Activated naive CD4-positive, alpha-beta T cell treated with anti-CD3 and anti-CD28 coated beads, Interleukin-2, amount 10 ng/mL, durations not matched to agents 7 days and 5 days (primary cell): ENCODE data around the gene MAP4K4.
A peak's percentile ranks its signal among the peaks of the same experiment; 100 is the strongest.

Experiments used
- CTCF ChIA-PET: fragments of 350-600 bp; sonication (Branson Sonifier 250); formaldehyde crosslinking; loops from one replicate; lab custom pipeline; 2021; ENCODE audit warnings: antibody characterized with exemption; lab: Charles Lee
- DNase-seq: peaks from one replicate; pipeline ENCODE4 v3.0.0-alpha.2; 2020
- H3K27ac Mint-ChIP-seq: one replicate; pipeline ENCODE4 v1.8.0; 2021; ENCODE audit warnings: mild to moderate bottlenecking, moderate library complexity, mixed read lengths
- H3K27me3 Mint-ChIP-seq: one replicate; pipeline ENCODE4 v1.8.0; 2021; ENCODE audit warnings: mild to moderate bottlenecking, mixed read lengths
- H3K36me3 Mint-ChIP-seq: one replicate; pipeline ENCODE4 v1.8.0; 2021; ENCODE audit warnings: mixed read lengths
- H3K4me1 Mint-ChIP-seq: one replicate; pipeline ENCODE4 v1.8.0; 2021; ENCODE audit warnings: mixed read lengths
- H3K4me3 Mint-ChIP-seq: one replicate; pipeline ENCODE4 v1.8.0; 2021; ENCODE audit warnings: mild to moderate bottlenecking, moderate library complexity, mixed read lengths
- H3K9me3 Mint-ChIP-seq: one replicate; pipeline ENCODE4 v1.8.0; 2021; ENCODE audit warnings: mixed read lengths

The MAP4K4 gene

GRCh38 chr2:101699755-101700461 lies 2.4 kb downstream of the MAP4K4 start:
- Mint-ChIP-seq H3K27ac (no peak overlapping the region), H3K36me3 (peaks cover 27% of the 10 kb centered on the region), H3K27me3 (no peaks in the 10 kb centered on the region), H3K9me3 (no peaks in the 10 kb centered on the region), H3K4me1 (peaks cover 37% of the 10 kb centered on the region), H3K4me3 (no peak overlapping the region)
- no peak for DNase-seq
- CTCF ChIA-PET, result interaction anchor here (0.6 to 3.1 kb wide), 5 partner anchors 11 to 358 kb away, joined by 3 to 23 read pairs (median 5); no protein-coding TSS in a partner anchor

- peaks cover 40% of the 10 kb centered on the region for H3K36me3 Mint-ChIP-seq
These were observed 6.5 kb downstream of the MAP4K4 start for GRCh38 chr2:101704046-101704466.

DNA sequence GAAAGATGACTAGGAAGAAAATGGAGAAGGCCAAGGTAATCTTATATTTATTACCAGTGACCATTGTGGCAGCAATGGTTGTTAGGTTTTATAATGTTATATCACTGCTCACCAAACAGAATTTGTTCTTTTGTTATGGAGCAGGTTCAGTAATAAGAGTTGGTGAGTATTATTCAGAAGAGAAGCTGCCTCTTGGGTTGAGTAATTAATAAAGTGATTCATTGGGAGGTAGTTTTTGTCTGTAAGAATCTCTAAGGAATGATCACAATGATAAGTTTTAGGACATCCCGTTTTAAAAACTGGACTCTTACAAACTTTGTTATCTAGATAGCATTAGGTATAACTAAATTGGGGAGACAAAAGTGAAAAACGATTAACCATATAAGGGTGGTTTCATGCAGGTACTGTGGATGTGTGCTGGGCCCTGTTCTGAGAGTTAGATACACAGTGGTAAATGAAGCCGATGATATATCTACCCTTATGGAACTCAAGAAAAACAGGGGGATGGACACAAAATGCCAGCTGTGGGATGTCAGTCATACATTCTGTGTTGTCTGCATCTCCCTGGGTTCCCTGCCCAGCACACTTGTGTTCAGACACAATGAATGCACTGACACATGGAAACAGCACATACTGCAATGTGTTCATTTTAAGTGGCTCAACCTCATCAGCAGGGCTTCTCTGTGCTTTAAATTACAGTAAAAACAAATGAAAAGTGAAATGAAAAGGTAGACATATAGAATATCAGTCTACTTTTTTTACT lies 7.5 kb downstream of the MAP4K4 start:
- peak overlapping the region; percentile 70 for H3K4me3 Mint-ChIP-seq
- no peaks in the 10 kb centered on the region for H3K27me3 Mint-ChIP-seq
- H3K36me3 Mint-ChIP-seq, result peaks cover 44% of the 10 kb centered on the region
- H3K9me3 Mint-ChIP-seq, result no peaks in the 10 kb centered on the region
- peaks cover 77% of the 10 kb centered on the region for H3K4me1 Mint-ChIP-seq
- CTCF ChIA-PET, result interaction anchor here (1.3 to 1.5 kb wide), 3 partner anchors 14 to 24 kb away, joined by 4 to 5 read pairs (median 4); no protein-coding TSS in a partner anchor
- peak overlapping the region; percentile 98 for H3K27ac Mint-ChIP-seq
- no peak for DNase-seq

More at GRCh38 chr2:101704046-101704466, 6.5 kb downstream of the MAP4K4 start:
- Mint-ChIP-seq H3K27ac (peak overlapping the region; percentile 98), H3K9me3 (no peaks in the 10 kb centered on the region), H3K4me3 (peak overlapping the region; percentile 70), H3K27me3 (no peaks in the 10 kb centered on the region), H3K4me1 (peaks cover 69% of the 10 kb centered on the region)
- DNase-seq, result peak; percentile 59
- CTCF ChIA-PET, result interaction anchor here (1.3 to 1.5 kb wide), 2 partner anchors 14 to 25 kb away, joined by 4 read pairs; no protein-coding TSS in a partner anchor

GRCh38 chr2:101706121-101706818 lies 8.8 kb downstream of the MAP4K4 start:
- Mint-ChIP-seq H3K4me1 (peaks cover 89% of the 10 kb centered on the region), H3K27me3 (no peaks in the 10 kb centered on the region), H3K36me3 (peaks cover 39% of the 10 kb centered on the region), H3K4me3 (peak overlapping the region; percentile 21), H3K27ac (peak overlapping the region; percentile 80), H3K9me3 (no peaks in the 10 kb centered on the region)
- no peak for DNase-seq
- CTCF ChIA-PET, result interaction anchor here (0.6 to 1.5 kb wide), 3 partner anchors 20 to 118 kb away, joined by 3 to 5 read pairs (median 3); no protein-coding TSS in a partner anchor

- no peaks in the 10 kb centered on the region for H3K27me3 Mint-ChIP-seq
- H3K9me3 Mint-ChIP-seq, result no peaks in the 10 kb centered on the region
- H3K27ac Mint-ChIP-seq, result peak overlapping the region; percentile 80
- H3K4me1 Mint-ChIP-seq, result peaks cover 93% of the 10 kb centered on the region
- DNase-seq, result peak; percentile 42
- H3K36me3 Mint-ChIP-seq, result peaks cover 36% of the 10 kb centered on the region
- CTCF ChIA-PET, result interaction anchor here (0.8 to 1.5 kb wide), 2 partner anchors 19 to 117 kb away, joined by 3 to 5 read pairs; no protein-coding TSS in a partner anchor
- peak overlapping the region; percentile 21 for H3K4me3 Mint-ChIP-seq
These were observed 9.3 kb downstream of the MAP4K4 start for GRCh38 chr2:101706819-101707177.

- CTCF ChIA-PET, result interaction anchor here (1.0 to 2.6 kb wide), 4 partner anchors 9 to 112 kb away, joined by 3 to 16 read pairs (median 4); no protein-coding TSS in a partner anchor
- DNase-seq, result no peak
- H3K4me3 Mint-ChIP-seq, result no peak overlapping the region
These were observed 12.5 kb downstream of the MAP4K4 start for GRCh38 chr2:101710036-101710435.

DNA sequence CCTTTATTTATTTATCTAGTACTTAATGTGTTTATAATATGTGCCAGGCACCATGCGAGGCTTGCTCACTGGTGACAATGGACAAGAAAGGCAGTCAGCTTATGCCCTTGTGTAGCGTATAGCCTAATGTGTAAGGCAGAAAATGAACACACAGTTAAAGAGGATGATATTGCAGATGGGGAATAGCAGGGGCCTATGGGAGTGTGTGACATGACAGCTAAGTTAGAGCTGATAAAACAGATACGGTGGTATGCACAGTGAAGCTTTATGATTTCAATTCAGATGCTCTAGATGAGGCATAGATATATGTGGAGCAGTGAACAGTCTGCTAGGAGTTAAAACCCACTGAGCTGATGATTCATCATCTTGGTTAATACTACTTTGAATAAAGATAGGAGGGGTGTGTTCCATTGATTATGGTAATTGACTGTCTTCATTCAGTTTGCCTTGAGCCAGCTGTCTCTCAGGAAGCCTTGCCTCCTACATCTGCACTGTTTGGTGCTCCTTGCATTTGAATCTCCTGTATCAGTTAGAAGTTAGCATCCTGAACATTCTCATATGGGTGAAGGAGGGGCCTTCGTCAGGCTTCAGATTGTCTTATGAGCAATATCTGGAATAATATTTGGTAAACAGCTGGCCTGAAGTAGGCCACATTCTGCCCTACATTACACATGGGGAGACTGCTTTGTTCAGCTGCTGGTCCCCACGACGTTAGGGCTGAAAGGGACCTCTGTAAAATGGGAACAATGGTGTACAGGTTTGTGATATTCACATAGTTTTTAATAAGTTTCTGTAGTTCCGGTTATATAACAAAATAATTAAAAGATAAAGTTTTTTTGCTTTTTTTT lies 13.2 kb downstream of the MAP4K4 start:
- no peaks in the 10 kb centered on the region for H3K27me3 Mint-ChIP-seq
- H3K4me1 Mint-ChIP-seq, result peaks cover 75% of the 10 kb centered on the region
- H3K27ac Mint-ChIP-seq, result peak overlapping the region; percentile 60
- no peak overlapping the region for H3K4me3 Mint-ChIP-seq
- DNase-seq, result no peak
- peaks cover under 1% of the 10 kb centered on the region for H3K9me3 Mint-ChIP-seq
- H3K36me3 Mint-ChIP-seq, result peaks cover 31% of the 10 kb centered on the region
- CTCF ChIA-PET, result interaction anchor here (1.0 to 2.6 kb wide), 5 partner anchors 8 to 111 kb away, joined by 3 to 16 read pairs (median 3); no protein-coding TSS in a partner anchor

More at GRCh38 chr2:101710036-101710435, 12.5 kb downstream of the MAP4K4 start:
- H3K27ac Mint-ChIP-seq, result peak overlapping the region; percentile 60
- no peaks in the 10 kb centered on the region for H3K27me3 Mint-ChIP-seq
- H3K36me3 Mint-ChIP-seq, result peaks cover 28% of the 10 kb centered on the region
- H3K4me1 Mint-ChIP-seq, result peaks cover 78% of the 10 kb centered on the region
- H3K9me3 Mint-ChIP-seq, result no peaks in the 10 kb centered on the region

- H3K4me3 Mint-ChIP-seq, result no peak overlapping the region
- DNase-seq, result no peak
- H3K27ac Mint-ChIP-seq, result no peak overlapping the region
- CTCF ChIA-PET, result no interaction called here
- H3K36me3 Mint-ChIP-seq, result peaks cover 40% of the 10 kb centered on the region
- peaks cover 6% of the 10 kb centered on the region for H3K9me3 Mint-ChIP-seq
- peaks cover 75% of the 10 kb centered on the region for H3K4me1 Mint-ChIP-seq
- no peaks in the 10 kb centered on the region for H3K27me3 Mint-ChIP-seq
These were observed 16.6 kb downstream of the MAP4K4 start for GRCh38 chr2:101714118-101714517.

DNA sequence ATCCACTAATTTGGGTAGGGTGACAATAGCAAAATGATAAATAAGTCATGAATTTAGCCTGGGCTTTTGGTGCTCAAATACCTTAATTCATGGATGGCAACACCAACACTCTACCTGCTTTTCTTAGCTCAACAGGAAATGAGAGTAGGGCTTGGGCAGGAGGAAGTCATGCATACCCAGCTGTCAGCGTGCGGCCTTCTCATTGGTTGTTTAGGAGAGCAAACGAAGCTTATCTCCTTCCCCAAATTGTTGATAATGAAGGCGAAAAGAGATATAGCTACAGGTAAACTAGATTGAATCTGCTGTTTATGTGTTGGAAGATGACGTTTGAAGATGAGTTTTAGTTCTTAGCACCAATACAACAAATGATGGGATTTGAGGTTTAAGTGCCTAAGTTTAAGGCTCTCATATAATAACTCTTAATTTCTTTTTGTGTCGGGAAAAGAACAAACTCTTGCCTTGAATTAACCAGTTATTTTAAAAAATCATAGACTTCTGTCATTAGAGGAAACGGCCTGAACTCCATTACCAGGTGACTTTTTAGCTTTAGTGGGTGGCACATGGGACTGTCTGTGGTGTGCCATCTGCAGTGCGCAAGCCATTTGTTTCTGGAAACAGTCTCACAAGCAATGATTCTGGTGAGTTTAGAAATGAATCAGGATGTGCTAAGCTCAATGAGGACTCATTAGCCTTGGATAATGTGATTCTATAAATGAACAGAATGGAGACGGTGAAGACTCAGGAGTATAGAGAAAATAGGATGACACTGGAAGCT lies 19.8 kb downstream of the MAP4K4 start:
- H3K9me3 Mint-ChIP-seq, result peaks cover 6% of the 10 kb centered on the region
- DNase-seq, result peak; percentile 72
- H3K27me3 Mint-ChIP-seq, result no peaks in the 10 kb centered on the region
- H3K4me3 Mint-ChIP-seq, result peak overlapping the region; percentile 26
- H3K27ac Mint-ChIP-seq, result peak overlapping the region; percentile 92
- peaks cover 55% of the 10 kb centered on the region for H3K36me3 Mint-ChIP-seq
- CTCF ChIA-PET, result interaction anchor here (0.6 to 1.9 kb wide), 6 partner anchors 17 to 298 kb away, joined by 3 to 6 read pairs (median 4); no protein-coding TSS in a partner anchor
- peaks cover 79% of the 10 kb centered on the region for H3K4me1 Mint-ChIP-seq

DNA sequence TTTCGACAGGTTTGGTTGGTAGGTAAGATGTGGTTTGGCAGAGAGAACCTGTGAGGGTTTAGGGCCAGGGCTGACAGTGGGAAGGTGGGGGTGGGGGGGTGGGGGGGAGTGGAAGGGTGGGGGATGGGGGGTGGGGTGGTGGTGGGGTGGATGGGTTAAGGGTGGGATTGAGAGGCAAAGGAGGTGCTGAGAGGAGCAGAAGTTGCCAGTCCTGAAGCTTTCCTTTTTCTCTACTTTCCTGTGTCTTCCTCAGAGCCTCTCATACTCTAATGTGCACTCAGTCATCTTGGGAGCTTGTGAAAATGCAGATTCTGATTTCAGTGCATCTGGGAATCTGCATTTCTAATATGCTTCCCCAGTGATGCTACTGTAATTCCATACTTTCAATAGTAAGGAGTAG lies 21.0 kb downstream of the MAP4K4 start:
- Mint-ChIP-seq H3K27ac (peak overlapping the region; percentile 92), H3K36me3 (peaks cover 67% of the 10 kb centered on the region), H3K4me3 (no peak overlapping the region), H3K27me3 (no peaks in the 10 kb centered on the region), H3K9me3 (peaks cover 13% of the 10 kb centered on the region), H3K4me1 (peaks cover 89% of the 10 kb centered on the region)
- CTCF ChIA-PET, result interaction anchor here (1.0 to 1.9 kb wide), 9 partner anchors 8 to 275 kb away, joined by 3 to 6 read pairs (median 4); no protein-coding TSS in a partner anchor
- DNase-seq, result no peak

DNA sequence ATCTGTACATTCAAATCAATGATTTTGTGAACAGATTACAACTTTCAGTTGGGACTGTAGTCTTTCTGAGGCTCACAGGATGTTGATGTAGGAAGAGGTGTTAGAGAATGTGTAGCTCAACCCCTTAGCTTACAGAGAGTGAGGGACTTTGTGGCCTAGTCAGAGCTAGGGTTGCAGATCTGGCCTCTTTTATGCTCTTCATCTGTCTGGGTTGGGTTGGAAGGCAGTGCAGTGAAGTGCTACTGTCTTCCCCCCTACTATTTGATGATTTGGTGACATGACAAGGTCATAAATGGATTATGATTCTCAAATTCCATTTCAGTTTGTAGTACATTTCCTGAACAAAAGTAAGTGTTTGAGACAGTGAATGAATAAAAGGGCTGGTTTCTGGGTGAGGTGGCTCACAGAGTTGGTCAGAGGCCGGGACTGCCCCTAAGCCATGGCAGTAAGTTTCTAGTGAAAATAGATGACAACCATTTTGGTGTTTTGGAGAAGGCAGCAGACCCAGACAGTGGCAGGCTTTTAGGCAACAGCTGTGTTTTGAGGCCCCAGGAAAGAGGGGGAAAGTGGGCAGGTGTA lies 21.6 kb downstream of the MAP4K4 start:
- Mint-ChIP-seq H3K9me3 (peaks cover 18% of the 10 kb centered on the region), H3K4me3 (peak overlapping the region; percentile 13), H3K36me3 (peaks cover 71% of the 10 kb centered on the region), H3K27me3 (no peaks in the 10 kb centered on the region), H3K27ac (peak overlapping the region; percentile 92), H3K4me1 (peaks cover 90% of the 10 kb centered on the region)
- peak; percentile 56 for DNase-seq
- CTCF ChIA-PET, result interaction anchor here (1.0 to 1.9 kb wide), 9 partner anchors 9 to 276 kb away, joined by 3 to 6 read pairs (median 3); no protein-coding TSS in a partner anchor

DNA sequence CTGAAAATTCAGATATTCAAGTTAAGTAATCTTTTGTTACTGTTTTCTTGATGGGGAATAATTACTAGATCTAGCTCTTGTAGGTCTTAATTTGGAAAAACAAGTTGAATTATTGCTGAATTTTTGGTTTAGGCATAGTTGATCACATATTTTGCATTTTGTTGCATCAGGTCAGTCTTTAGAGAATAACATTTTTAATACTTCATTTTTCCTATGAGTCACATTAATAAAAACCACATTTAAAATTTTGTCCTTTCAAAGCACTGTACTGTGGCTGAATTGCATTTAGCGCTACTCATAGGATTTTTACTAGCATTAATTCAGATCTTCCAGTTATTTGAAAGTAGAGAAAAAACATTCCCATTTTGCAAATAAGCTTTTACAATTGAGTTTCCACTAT lies 23.2 kb downstream of the MAP4K4 start:
- Mint-ChIP-seq H3K36me3 (peaks cover 68% of the 10 kb centered on the region), H3K27me3 (no peaks in the 10 kb centered on the region), H3K4me1 (peaks cover 95% of the 10 kb centered on the region), H3K4me3 (no peak overlapping the region), H3K9me3 (peaks cover 17% of the 10 kb centered on the region), H3K27ac (peak overlapping the region; percentile 49)
- DNase-seq, result no peak
- CTCF ChIA-PET, result interaction anchor here (1.2 kb wide), 1 partner anchor 25 kb away, joined by 3 read pairs; no protein-coding TSS in a partner anchor
